H9 (cell line): ENCODE data around the gene LIX1L. TPM values are rescaled to one million over a fixed set of nuclear protein-coding genes. Genes with fewer than 3 reads are reported as not detected.

Source experiments
- DNase-seq: peaks from one replicate; pipeline ENCODE4 v3.0.0-alpha.2; 2017
- H2AFZ ChIP-seq: one replicate; pipeline ENCODE4 v1.6.1; 2013; ENCODE audit warnings: mild to moderate bottlenecking, low read length, control low read depth, moderate library complexity
- H2AK5ac ChIP-seq: 2 replicates; pipeline ENCODE4 v1.6.1; 2013; ENCODE audit warnings: low read length, control low read depth, mixed read lengths; ENCODE audit not compliant: insufficient read length
- H2BK120ac ChIP-seq: one replicate; pipeline ENCODE4 v1.6.1; 2013; ENCODE audit warnings: low read depth, mild to moderate bottlenecking, low read length, control low read depth, inconsistent platforms; ENCODE audit not compliant: poor library complexity, severe bottlenecking
- H2BK12ac ChIP-seq: 2 replicates; pipeline ENCODE4 v1.6.1; 2013; ENCODE audit warnings: low read length, control low read depth, mixed read lengths, low read depth; ENCODE audit not compliant: insufficient read length
- H2BK15ac ChIP-seq: 2 replicates; pipeline ENCODE4 v1.6.1; 2013; ENCODE audit warnings: low read depth, low read length, control low read depth
- H2BK20ac ChIP-seq: one replicate; pipeline ENCODE4 v1.6.1; 2013; ENCODE audit warnings: low read depth, mild to moderate bottlenecking, low read length, control low read depth, inconsistent platforms; ENCODE audit not compliant: poor library complexity, severe bottlenecking
- H2BK5ac ChIP-seq: 2 replicates; pipeline ENCODE4 v1.6.1; 2013; ENCODE audit warnings: low read length, control low read depth, mixed read lengths; ENCODE audit not compliant: insufficient read length
- H3K14ac ChIP-seq: 2 replicates; pipeline ENCODE4 v1.6.1; 2013; ENCODE audit warnings: low read length, control low read depth; ENCODE audit not compliant: insufficient read depth
- H3K18ac ChIP-seq: 2 replicates; pipeline ENCODE4 v1.6.1; 2013; ENCODE audit warnings: low read depth, mild to moderate bottlenecking, mixed read lengths, low read length, control low read depth; ENCODE audit not compliant: insufficient read length
- H3K23ac ChIP-seq: 2 replicates; pipeline ENCODE4 v1.6.1; 2013; ENCODE audit warnings: low read length, control low read depth, mixed read lengths, low read depth; ENCODE audit not compliant: insufficient read length
- H3K23me2 ChIP-seq: 2 replicates; pipeline ENCODE4 v1.6.1; 2013; ENCODE audit warnings: low read depth, mild to moderate bottlenecking, mixed read lengths, low read length, control low read depth; ENCODE audit not compliant: insufficient read length, poor library complexity, severe bottlenecking
- H3K27ac ChIP-seq: 2 replicates; pipeline ENCODE4 v1.5.1; 2013; ENCODE audit warnings: low read length, control low read depth, mixed read lengths, low read depth; ENCODE audit not compliant: insufficient read length
- H3K27me3 ChIP-seq: 2 replicates; pipeline ENCODE4 v1.6.1; 2013; ENCODE audit warnings: low read length, control low read depth, inconsistent platforms; ENCODE audit not compliant: insufficient read depth
- H3K4ac ChIP-seq: 2 replicates; pipeline ENCODE4 v1.6.1; 2013; ENCODE audit warnings: low read depth, mild to moderate bottlenecking, control low read depth, inconsistent platforms, low read length, moderate library complexity
- H3K4me1 ChIP-seq: 2 replicates; pipeline ENCODE4 v1.6.1; 2013; ENCODE audit warnings: low read length, control low read depth, inconsistent platforms; ENCODE audit not compliant: insufficient read depth
- H3K4me2 ChIP-seq: 2 replicates; pipeline ENCODE4 v1.6.1; 2013; ENCODE audit warnings: low read length, control low read depth, mixed read lengths; ENCODE audit not compliant: insufficient read length, insufficient read depth
- H3K56ac ChIP-seq: 2 replicates; pipeline ENCODE4 v1.6.1; 2013; ENCODE audit warnings: low read depth, mild to moderate bottlenecking, mixed read lengths, low read length, control low read depth; ENCODE audit not compliant: insufficient read length
- H3K79me1 ChIP-seq: 2 replicates; pipeline ENCODE4 v1.6.1; 2013; ENCODE audit warnings: low read depth, mild to moderate bottlenecking, moderate library complexity, low read length, control low read depth, inconsistent platforms; ENCODE audit not compliant: insufficient read depth, poor library complexity, severe bottlenecking
- H3K79me2 ChIP-seq: 2 replicates; pipeline ENCODE4 v1.6.1; 2013; ENCODE audit warnings: low read length, control low read depth, inconsistent platforms; ENCODE audit not compliant: insufficient read depth
- H3K9ac ChIP-seq: 2 replicates; pipeline ENCODE4 v1.6.1; 2013; ENCODE audit warnings: low read length, control low read depth, mixed read lengths; ENCODE audit not compliant: insufficient read length; ENCODE audit errors: extremely low read depth
- H3K9me3 ChIP-seq: one replicate; pipeline ENCODE4 v1.6.1; 2013; ENCODE audit warnings: low read depth, low read length, inconsistent platforms; ENCODE audit not compliant: control insufficient read depth
- H3T11ph ChIP-seq: one replicate; pipeline ENCODE4 v1.6.1; 2013; ENCODE audit warnings: mild to moderate bottlenecking, low read length, control low read depth, inconsistent platforms
- H4K20me1 ChIP-seq: one replicate; pipeline ENCODE4 v1.6.1; 2013; ENCODE audit not compliant: control insufficient read depth, insufficient read length, insufficient read depth
- H4K5ac ChIP-seq: 2 replicates; pipeline ENCODE4 v1.6.1; 2013; ENCODE audit warnings: low read depth, mild to moderate bottlenecking, mixed read lengths, low read length, control low read depth; ENCODE audit not compliant: insufficient read length
- H4K8ac ChIP-seq: replicated peaks from 2 replicates; pipeline ENCODE4 v1.6.1; 2013; ENCODE audit warnings: low read length, control low read depth, mixed read lengths, low read depth; ENCODE audit not compliant: insufficient read length
- H4K91ac ChIP-seq: 2 replicates; pipeline ENCODE4 v1.6.1; 2013; ENCODE audit warnings: low read depth, mild to moderate bottlenecking, moderate library complexity, mixed read lengths, low read length, control low read depth; ENCODE audit not compliant: insufficient read length
- H3K27ac Mint-ChIP-seq, 3 experiments: 2 replicates in 2 of 3; 3 replicates in 1 of 3; pipeline ENCODE4 v1.8.0; 2020 to 2021; ENCODE audit warnings: mixed read lengths in 3 of 3, mild to moderate bottlenecking in 1 of 3, moderate library complexity in 1 of 3
- H3K27me3 Mint-ChIP-seq: 2 replicates; pipeline ENCODE4 v1.8.0; 2021; ENCODE audit warnings: low read depth, mild to moderate bottlenecking, moderate library complexity, mixed read lengths
- H3K36me3 Mint-ChIP-seq, 3 experiments: 2 replicates in 2 of 3; 3 replicates in 1 of 3; pipeline ENCODE4 v1.8.0; 2020 to 2021; ENCODE audit warnings: low read depth in 3 of 3, mixed read lengths in 3 of 3; ENCODE audit not compliant: insufficient read depth in 1 of 3
- H3K4me1 Mint-ChIP-seq, 2 experiments: 2 replicates each; pipeline ENCODE4 v1.8.0; 2020; ENCODE audit warnings: mixed read lengths in 2 of 2
- H3K4me3 Mint-ChIP-seq, 2 experiments: 2 replicates in 1 of 2; 3 replicates in 1 of 2; pipeline ENCODE4 v1.8.0; 2020 to 2021; ENCODE audit warnings: mild to moderate bottlenecking in 2 of 2, mixed read lengths in 2 of 2, moderate library complexity in 1 of 2
- H3K9me3 Mint-ChIP-seq, 2 experiments: 2 replicates in 1 of 2; 3 replicates in 1 of 2; pipeline ENCODE4 v1.8.0; 2020; ENCODE audit warnings: mild to moderate bottlenecking in 2 of 2, mixed read lengths in 2 of 2, moderate library complexity in 1 of 2
- WGBS: extraction: QIAGEN DNeasy Blood & Tissue Kit; methylation state at CpG from one replicate; pipeline ENCODE4 v1.1.7; 2013; ENCODE audit warnings: missing lambda C conversion rate, low lambda C conversion rate, mixed read lengths; ENCODE audit not compliant: insufficient read length; ENCODE audit errors: extremely low coverage; 5-methylcytosine and 5-hydroxymethylcytosine counted together
- total RNA-seq: library from RNA; stranded (reverse); gene quantifications from 2 replicates; pipeline ENCODE4 v1.2.1, GENCODE V29; 2021
- TF ChIP-seq, protein P1 (sequence below): fragments of 200-600 bp; sonication (generic); conservative IDR thresholded peaks from 3 replicates; pipeline ENCODE4 v1.8.0; 2021; ENCODE audit warnings: antibody characterized with exemption, mild to moderate bottlenecking

The LIX1L gene
- total RNA-seq, 1 experiment from 2014 or later, result 5.9 TPM

DNA sequence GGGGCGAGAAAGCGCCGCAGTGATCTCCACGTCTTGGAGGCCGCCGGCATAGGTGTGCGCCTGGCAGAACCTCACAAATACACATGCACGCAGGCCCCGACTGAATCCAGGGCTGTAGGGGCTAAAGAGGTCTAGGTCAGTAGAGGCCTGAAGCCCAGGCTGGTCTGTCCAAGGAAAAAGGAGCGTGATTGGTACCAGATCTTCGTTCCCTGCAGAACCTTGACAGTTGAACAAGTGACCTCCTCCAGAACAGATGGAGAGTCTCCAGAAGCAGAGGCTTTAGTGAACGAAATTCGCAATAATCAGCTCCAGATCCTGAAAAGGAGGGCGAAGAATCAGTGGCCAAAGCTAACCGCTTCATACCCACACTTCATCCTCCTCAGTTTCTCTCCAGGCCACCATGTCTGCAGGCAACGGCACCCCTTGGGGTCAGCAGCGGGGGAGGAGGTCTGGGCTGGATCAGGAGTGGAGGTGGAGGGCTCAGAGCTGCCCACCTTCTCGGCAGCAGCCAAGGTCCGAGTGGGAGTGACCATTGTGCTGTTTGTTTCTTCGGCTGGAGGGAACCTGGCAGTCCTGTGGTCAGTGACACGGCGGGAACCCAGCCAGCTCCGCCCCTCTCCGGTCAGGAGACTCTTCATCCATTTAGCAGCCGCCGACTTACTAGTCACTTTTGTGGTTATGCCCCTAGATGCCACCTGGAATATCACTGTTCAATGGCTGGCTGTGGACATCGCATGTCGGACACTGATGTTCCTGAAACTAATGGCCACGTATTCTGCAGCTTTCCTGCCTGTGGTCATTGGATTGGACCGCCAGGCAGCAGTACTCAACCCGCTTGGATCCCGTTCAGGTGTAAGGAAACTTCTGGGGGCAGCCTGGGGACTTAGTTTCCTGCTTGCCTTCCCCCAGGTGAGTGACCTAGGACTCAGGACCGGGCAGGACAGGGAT, 38.6 kb downstream of the LIX1L start:
- Histone ChIP-seq H3K9me3 (no peaks in the 10 kb centered on the region), H3K27ac (no peak overlapping the region)

More for the DNA sequence above, 38.6 kb downstream of the LIX1L start:
- peak overlapping the region; percentile 96 for H3K4me2 ChIP-seq
- H3K14ac ChIP-seq, result peak overlapping the region; percentile 67
- peak overlapping the region; percentile 19 for H2AFZ ChIP-seq
- no peak overlapping the region for H3T11ph ChIP-seq
- peak overlapping the region; percentile 87 for H3K9ac ChIP-seq
- no peaks in the 10 kb centered on the region for H3K79me1 ChIP-seq
- H4K20me1 ChIP-seq, result no peaks in the 10 kb centered on the region
- H2BK5ac ChIP-seq, result no peak overlapping the region
- H3K4me1 Mint-ChIP-seq, result peaks cover 16 to 17% of the 10 kb centered on the region in 2 experiments
- no CpG with 5 or more reads among the region's 33 CpGs for WGBS
- H4K5ac ChIP-seq, result no peak overlapping the region
- peak overlapping the region; percentile 88 to 94 for H3K4me3 Mint-ChIP-seq
- no peak overlapping the region for H4K91ac ChIP-seq
- H3K23me2 ChIP-seq, result peaks cover 10% of the 10 kb centered on the region
- H4K8ac ChIP-seq, result no peak overlapping the region
- H2BK15ac ChIP-seq, result 0 out of 2 replicates have a peak overlapping the region, but pooled peaks have one; percentile 4
- peak overlapping the region; percentile 66 for H3K18ac ChIP-seq
- H2BK120ac ChIP-seq, result no peak overlapping the region
- H3K36me3 Mint-ChIP-seq, result peaks cover 2 to 13% (median 12%) of the 10 kb centered on the region in 3 experiments; a peak in 6 of 7 replicates
- no peaks in the 10 kb centered on the region for H3K9me3 Mint-ChIP-seq
- TF ChIP-seq, protein P1, sequence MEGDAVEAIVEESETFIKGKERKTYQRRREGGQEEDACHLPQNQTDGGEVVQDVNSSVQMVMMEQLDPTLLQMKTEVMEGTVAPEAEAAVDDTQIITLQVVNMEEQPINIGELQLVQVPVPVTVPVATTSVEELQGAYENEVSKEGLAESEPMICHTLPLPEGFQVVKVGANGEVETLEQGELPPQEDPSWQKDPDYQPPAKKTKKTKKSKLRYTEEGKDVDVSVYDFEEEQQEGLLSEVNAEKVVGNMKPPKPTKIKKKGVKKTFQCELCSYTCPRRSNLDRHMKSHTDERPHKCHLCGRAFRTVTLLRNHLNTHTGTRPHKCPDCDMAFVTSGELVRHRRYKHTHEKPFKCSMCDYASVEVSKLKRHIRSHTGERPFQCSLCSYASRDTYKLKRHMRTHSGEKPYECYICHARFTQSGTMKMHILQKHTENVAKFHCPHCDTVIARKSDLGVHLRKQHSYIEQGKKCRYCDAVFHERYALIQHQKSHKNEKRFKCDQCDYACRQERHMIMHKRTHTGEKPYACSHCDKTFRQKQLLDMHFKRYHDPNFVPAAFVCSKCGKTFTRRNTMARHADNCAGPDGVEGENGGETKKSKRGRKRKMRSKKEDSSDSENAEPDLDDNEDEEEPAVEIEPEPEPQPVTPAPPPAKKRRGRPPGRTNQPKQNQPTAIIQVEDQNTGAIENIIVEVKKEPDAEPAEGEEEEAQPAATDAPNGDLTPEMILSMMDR, result no peak
- H3K4me1 ChIP-seq, result no peaks in the 10 kb centered on the region
- DNase-seq, result peak; percentile 64
- H3K4ac ChIP-seq, result no peak overlapping the region
- H3K23ac ChIP-seq, result no peak overlapping the region
- no peaks in the 10 kb centered on the region for H3K79me2 ChIP-seq
- peak overlapping the region; percentile 60 for H3K56ac ChIP-seq
- peak overlapping the region in 2 of 3 experiments; percentile 68 to 92; a peak in 3 of 7 replicates for H3K27ac Mint-ChIP-seq
- H2AK5ac ChIP-seq, result no peak overlapping the region
- no peaks in the 10 kb centered on the region for H3K27me3 ChIP-seq
- peak overlapping the region; percentile 15 for H2BK12ac ChIP-seq
- H2BK20ac ChIP-seq, result no peak overlapping the region
- H3K27me3 Mint-ChIP-seq, result no peaks in the 10 kb centered on the region
